ENCODE measurements around the gene GJE1. TPM values are rescaled to one million over a fixed set of nuclear protein-coding genes. Genes with fewer than 3 reads are reported as not detected.

GJE1 gene
- polyA plus RNA-seq, 3 donors: not detected

- Histone ChIP-seq H3K36me3 (replicated peaks in 1 of 2; ENCODE audit: control insufficient read depth in 1 of 2, insufficient read depth in 2 of 2, low read length in 2 of 2) (peaks cover 7 to 24% of the 10 kb centered on the region in 2 donors), H4K20me1 (ENCODE audit: insufficient read depth, low read length) (peaks cover 6% of the 10 kb centered on the region), H3K9me3 (replicated peaks in 1 of 2; ENCODE audit: control insufficient read depth in 1 of 2, insufficient read depth in 1 of 2, low read length in 2 of 2) (no peaks in the 10 kb centered on the region), H2AFZ (ENCODE audit: insufficient read depth, low read depth, low read length, poor library complexity, severe bottlenecking) (no peak overlapping the region), H3K4me3 (replicated peaks in 1 of 3; ENCODE audit: low read depth in 2 of 3, low read length in 3 of 3) (no peak overlapping the region), H3K27me3 (ENCODE audit: control insufficient read depth in 2 of 2, insufficient read depth in 2 of 2, low read length in 2 of 2) (no peaks in the 10 kb centered on the region), H3K9ac (ENCODE audit: insufficient read depth, low read length, poor library complexity, severe bottlenecking) (no peak overlapping the region), H3K4me2 (replicated peaks; ENCODE audit: extremely low read depth, low read length, poor library complexity, severe bottlenecking) (no peak overlapping the region), H3K79me2 (ENCODE audit: insufficient read depth, low read length) (no peaks in the 10 kb centered on the region), H3K4me1 (ENCODE audit: control insufficient read depth in 1 of 2, insufficient read depth in 2 of 2, low read length in 2 of 2) (no peaks in the 10 kb centered on the region), H3K27ac (ENCODE audit: low read depth in 1 of 2, low read length in 2 of 2) (no peak overlapping the region)
- Mint-ChIP-seq H3K9me3 (no peaks in the 10 kb centered on the region), H3K27ac (no peak overlapping the region), H3K4me3 (no peak overlapping the region), H3K36me3 (peaks cover 26 to 48% of the 10 kb centered on the region in 2 donors), H3K4me1 (peaks cover 1% of the 10 kb centered on the region), H3K27me3 (ENCODE audit: low read depth in 3 of 3) (no peaks in the 10 kb centered on the region)
- intact Hi-C loops (cut with micrococcal nuclease): no loop called here
- no peak for TF ChIP-seq CTCF (IDR thresholded peaks at IDR 0.05)
- no CpG with 5 or more reads among the region's 2 CpGs for WGBS (ENCODE audit: insufficient coverage)
- no peak for DNase-seq
Measured at GRCh38 chr6:142184307-142184706, 51.6 kb downstream of the GJE1 start.

Other genes with a start within 250 kb of the GJE1 start
- not detected for gene NMBR, start 14.2 kb downstream of the GJE1 start, polyA plus RNA-seq
- gene VTA1, start 14.3 kb downstream of the GJE1 start, polyA plus RNA-seq: 10 to 100 TPM; 15.9 to 97.3 (median 74.8) TPM
- under 1 TPM in 2 of 3 donors, not detected in 1; 0.18 to 0.31 TPM for gene ADGRG6, start 169.1 kb downstream of the GJE1 start, polyA plus RNA-seq